CD14-positive monocyte (primary cell): ENCODE results near the gene DOCK10. TPM values are rescaled to one million over a fixed set of nuclear protein-coding genes. Genes with fewer than 3 reads are reported as not detected.

Experiments used
- DNase-seq, 3 donors: peaks; one replicate each; pipeline ENCODE4 v3.0.0-alpha.2; 2011 to 2022
- H2AFZ ChIP-seq: 2 replicates; pipeline ENCODE4 v1.6.0; 2012; ENCODE audit warnings: mild to moderate bottlenecking, low read depth, low read length, inconsistent platforms; ENCODE audit not compliant: insufficient read depth, poor library complexity, severe bottlenecking
- H3K27ac ChIP-seq, 2 donors: 1 replicate in 1 of 2; 2 replicates in 1 of 2; pipeline ENCODE4 v1.5.1; 2012 to 2013; ENCODE audit warnings: low read length in 2 of 2, control low read depth in 1 of 2, inconsistent platforms in 1 of 2, low read depth in 1 of 2, mild to moderate bottlenecking in 1 of 2
- H3K27me3 ChIP-seq, 2 donors: one replicate each; pipeline versions ENCODE4 v1.6.0 to v1.6.1; 2011 to 2013; ENCODE audit warnings: low read length in 2 of 2; ENCODE audit not compliant: control insufficient read depth in 2 of 2, insufficient read depth in 2 of 2
- H3K36me3 ChIP-seq, 2 donors: replicated peaks in 1 of 2; 1 replicate in 1 of 2; 2 replicates in 1 of 2; pipeline versions ENCODE4 v1.5.1 to v1.6.1; 2012 to 2013; ENCODE audit warnings: low read length in 2 of 2, control low read depth in 1 of 2, inconsistent platforms in 1 of 2, mild to moderate bottlenecking in 1 of 2; ENCODE audit not compliant: insufficient read depth in 2 of 2, control insufficient read depth in 1 of 2
- H3K4me1 ChIP-seq, 2 donors: 1 replicate in 1 of 2; 2 replicates in 1 of 2; pipeline versions ENCODE4 v1.5.1 to v1.6.1; 2012 to 2013; ENCODE audit warnings: low read length in 2 of 2, control low read depth in 1 of 2, inconsistent platforms in 1 of 2, mild to moderate bottlenecking in 1 of 2, moderate library complexity in 1 of 2; ENCODE audit not compliant: insufficient read depth in 2 of 2, control insufficient read depth in 1 of 2
- H3K4me2 ChIP-seq: replicated peaks from 2 replicates; pipeline ENCODE3; 2012; ENCODE audit warnings: low read length, moderate library complexity, mild to moderate bottlenecking; ENCODE audit not compliant: poor library complexity, severe bottlenecking; ENCODE audit errors: extremely low read depth
- H3K4me3 ChIP-seq, 3 experiments: fragments of 200-600 bp in 1 of 3; sonication (generic) in 1 of 3; replicated peaks in 1 of 3; 1 replicate in 2 of 3; 2 replicates in 1 of 3; pipeline ENCODE4 v1.5.1; 2011 to 2013; ENCODE audit warnings: low read length in 3 of 3, mild to moderate bottlenecking in 3 of 3, control low read depth in 2 of 3, low read depth in 2 of 3, inconsistent platforms in 1 of 3, moderate library complexity in 1 of 3
- H3K79me2 ChIP-seq: 2 replicates; pipeline ENCODE4 v1.6.0; 2012; ENCODE audit warnings: mild to moderate bottlenecking, control low read depth, inconsistent platforms, low read length, moderate library complexity; ENCODE audit not compliant: insufficient read depth
- H3K9ac ChIP-seq: 2 replicates; pipeline ENCODE4 v1.6.0; 2017; ENCODE audit warnings: low read length, mild to moderate bottlenecking; ENCODE audit not compliant: insufficient read depth, poor library complexity, severe bottlenecking
- H3K9me3 ChIP-seq, 2 donors: replicated peaks in 1 of 2; 1 replicate in 1 of 2; 2 replicates in 1 of 2; pipeline versions ENCODE4 v1.5.1 to v1.6.1; 2012 to 2013; ENCODE audit warnings: low read length in 2 of 2, control low read depth in 1 of 2; ENCODE audit not compliant: control insufficient read depth in 1 of 2, insufficient read depth in 1 of 2
- H4K20me1 ChIP-seq: 2 replicates; pipeline ENCODE4 v1.6.0; 2012; ENCODE audit warnings: mild to moderate bottlenecking, low read length, control low read depth, moderate library complexity; ENCODE audit not compliant: insufficient read depth
- H3K27ac Mint-ChIP-seq, 7 donors: one replicate each; pipeline ENCODE4 v1.8.0; 2020; ENCODE audit warnings: mild to moderate bottlenecking in 7 of 7, mixed read lengths in 7 of 7, moderate library complexity in 6 of 7, inconsistent platforms in 2 of 7
- H3K27me3 Mint-ChIP-seq, 3 donors: one replicate each; pipeline ENCODE4 v1.8.0; 2021 to 2022; ENCODE audit warnings: low read depth in 3 of 3, mild to moderate bottlenecking in 3 of 3, mixed read lengths in 3 of 3, moderate library complexity in 3 of 3, inconsistent platforms in 1 of 3
- H3K36me3 Mint-ChIP-seq, 2 donors: one replicate each; pipeline ENCODE4 v1.8.0; 2020; ENCODE audit warnings: mixed read lengths in 2 of 2, inconsistent platforms in 1 of 2, mild to moderate bottlenecking in 1 of 2
- H3K4me1 Mint-ChIP-seq: one replicate; pipeline ENCODE4 v1.8.0; 2020; ENCODE audit warnings: mild to moderate bottlenecking, mixed read lengths
- H3K4me3 Mint-ChIP-seq, 2 donors: one replicate each; pipeline ENCODE4 v1.8.0; 2020; ENCODE audit warnings: mild to moderate bottlenecking in 2 of 2, mixed read lengths in 2 of 2, moderate library complexity in 1 of 2
- H3K9me3 Mint-ChIP-seq, 7 donors: one replicate each; pipeline ENCODE4 v1.8.0; 2020 to 2022; ENCODE audit warnings: mixed read lengths in 7 of 7, mild to moderate bottlenecking in 6 of 7, moderate library complexity in 6 of 7, inconsistent platforms in 2 of 7
- WGBS: methylation state at CpG from one replicate; pipeline ENCODE4 v1.1.5; 2013; ENCODE audit warnings: missing lambda C conversion rate; ENCODE audit not compliant: insufficient coverage; 5-methylcytosine and 5-hydroxymethylcytosine counted together
- intact Hi-C, 2 donors: fragments of 100-400 bp; cut with micrococcal nuclease; formaldehyde crosslinking; loops; one replicate each; pipeline versions ENCODE4 v1.15.0 to v1.15.1; 2023
- polyA plus RNA-seq, 3 donors: library from polyadenylated mRNA; depleted of rRNA in 1 of 3; unstranded in 2 of 3; stranded (reverse) in 1 of 3; fragments of 300-500 nt in 2 of 3; fragments of >200 nt in 1 of 3; fragmentation: Illumina TruSeq in 2 of 3; gene quantifications; 1 replicate in 2 of 3; 2 replicates in 1 of 3; pipeline ENCODE4 v1.2.3, GENCODE V29; 2012 to 2021
- TF ChIP-seq, protein P1 (sequence below): fragments of 200-600 bp; IDR thresholded peaks from one replicate; pipeline ENCODE4 v1.8.0; 2022; ENCODE audit warnings: antibody characterized with exemption, mild to moderate bottlenecking

Gene DOCK10
- polyA plus RNA-seq, 3 donors: 9.5 to 30.9 (median 16.5) TPM

GRCh38 chr2:224722770-224723169 is 319.5 kb downstream of the DOCK10 start:
- H3K27me3 Mint-ChIP-seq: peaks cover 0 to 3% (median 0%) of the 10 kb centered on the region in 3 donors
- TF ChIP-seq, protein P1, sequence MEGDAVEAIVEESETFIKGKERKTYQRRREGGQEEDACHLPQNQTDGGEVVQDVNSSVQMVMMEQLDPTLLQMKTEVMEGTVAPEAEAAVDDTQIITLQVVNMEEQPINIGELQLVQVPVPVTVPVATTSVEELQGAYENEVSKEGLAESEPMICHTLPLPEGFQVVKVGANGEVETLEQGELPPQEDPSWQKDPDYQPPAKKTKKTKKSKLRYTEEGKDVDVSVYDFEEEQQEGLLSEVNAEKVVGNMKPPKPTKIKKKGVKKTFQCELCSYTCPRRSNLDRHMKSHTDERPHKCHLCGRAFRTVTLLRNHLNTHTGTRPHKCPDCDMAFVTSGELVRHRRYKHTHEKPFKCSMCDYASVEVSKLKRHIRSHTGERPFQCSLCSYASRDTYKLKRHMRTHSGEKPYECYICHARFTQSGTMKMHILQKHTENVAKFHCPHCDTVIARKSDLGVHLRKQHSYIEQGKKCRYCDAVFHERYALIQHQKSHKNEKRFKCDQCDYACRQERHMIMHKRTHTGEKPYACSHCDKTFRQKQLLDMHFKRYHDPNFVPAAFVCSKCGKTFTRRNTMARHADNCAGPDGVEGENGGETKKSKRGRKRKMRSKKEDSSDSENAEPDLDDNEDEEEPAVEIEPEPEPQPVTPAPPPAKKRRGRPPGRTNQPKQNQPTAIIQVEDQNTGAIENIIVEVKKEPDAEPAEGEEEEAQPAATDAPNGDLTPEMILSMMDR: no peak
- H3K79me2 ChIP-seq: no peaks in the 10 kb centered on the region
- H3K36me3 ChIP-seq: no peaks in the 10 kb centered on the region
- H3K36me3 Mint-ChIP-seq: no peaks in the 10 kb centered on the region
- no peak for DNase-seq
- H3K27ac Mint-ChIP-seq: peak overlapping the region in 1 of 7 donors; percentile 14
- H3K9me3 Mint-ChIP-seq: peaks cover 8 to 22% (median 10%) of the 10 kb centered on the region in 7 donors
- H2AFZ ChIP-seq: no peak overlapping the region
- H3K4me1 ChIP-seq: no peaks in the 10 kb centered on the region
- peaks cover 0 to 6% of the 10 kb centered on the region in 2 donors for H3K9me3 ChIP-seq
- no peaks in the 10 kb centered on the region for H4K20me1 ChIP-seq
- H3K4me3 Mint-ChIP-seq: no peak overlapping the region
- no peaks in the 10 kb centered on the region for H3K4me1 Mint-ChIP-seq
- intact Hi-C loops: no loop called here
- no peak overlapping the region for H3K9ac ChIP-seq
- H3K4me2 ChIP-seq: no peak overlapping the region
- no peak overlapping the region for H3K27ac ChIP-seq
- no peak overlapping the region for H3K4me3 ChIP-seq
- WGBS: 93% methylated on average over 4 of the region's 4 CpGs
- H3K27me3 ChIP-seq: no peaks in the 10 kb centered on the region

DNA sequence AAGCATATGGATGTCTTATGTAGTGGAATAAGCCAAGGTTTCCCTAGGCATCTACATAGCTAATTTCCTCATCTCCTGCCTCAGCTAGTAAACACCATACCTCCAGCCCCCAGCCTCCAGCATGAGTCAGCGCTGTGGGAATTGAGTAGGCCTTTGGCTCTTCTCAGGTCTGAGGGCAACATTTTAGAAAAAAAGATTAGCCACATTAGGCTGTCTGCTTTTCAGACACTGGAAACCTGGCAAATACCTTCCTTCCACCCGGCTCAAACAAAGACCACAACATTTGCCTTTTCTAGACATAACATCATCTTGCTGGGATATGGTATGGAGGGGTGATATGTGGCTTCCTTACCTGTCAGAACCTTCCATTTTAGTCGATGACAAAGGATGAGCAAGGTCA is 320.0 kb downstream of the DOCK10 start:
- Mint-ChIP-seq H3K27me3 (peaks cover 0 to 3% (median 0%) of the 10 kb centered on the region in 3 donors), H3K9me3 (peaks cover 5 to 20% (median 8%) of the 10 kb centered on the region in 7 donors), H3K4me1 (no peaks in the 10 kb centered on the region), H3K4me3 (no peak overlapping the region), H3K36me3 (no peaks in the 10 kb centered on the region), H3K27ac (no peak overlapping the region)
- Histone ChIP-seq H3K79me2 (no peaks in the 10 kb centered on the region), H3K27ac (no peak overlapping the region), H3K4me2 (no peak overlapping the region), H3K4me1 (no peaks in the 10 kb centered on the region), H3K9ac (no peak overlapping the region), H2AFZ (no peak overlapping the region), H4K20me1 (no peaks in the 10 kb centered on the region), H3K27me3 (no peaks in the 10 kb centered on the region), H3K4me3 (no peak overlapping the region), H3K36me3 (no peaks in the 10 kb centered on the region), H3K9me3 (peaks cover 0 to 6% of the 10 kb centered on the region in 2 donors)
- no CpG with 5 or more reads among the region's 3 CpGs for WGBS
- TF ChIP-seq, protein P1: no peak
- intact Hi-C loops: no loop called here
- DNase-seq: no peak
